Stimulated activated CD8-positive, alpha-beta memory T cell treated with anti-CD3 and anti-CD28 coated beads, Interleukin-4, amount 100 ng/mL, for 4 hours (primary cell): ENCODE data around the gene SLC66A2.

Experiments
- DNase-seq, 2 donors: peaks; one replicate each; pipeline ENCODE4 v3.0.0-alpha.2; 2020; ENCODE audit warnings: low read depth in 2 of 2, low spot score in 1 of 2

SLC66A2 gene

DNA sequence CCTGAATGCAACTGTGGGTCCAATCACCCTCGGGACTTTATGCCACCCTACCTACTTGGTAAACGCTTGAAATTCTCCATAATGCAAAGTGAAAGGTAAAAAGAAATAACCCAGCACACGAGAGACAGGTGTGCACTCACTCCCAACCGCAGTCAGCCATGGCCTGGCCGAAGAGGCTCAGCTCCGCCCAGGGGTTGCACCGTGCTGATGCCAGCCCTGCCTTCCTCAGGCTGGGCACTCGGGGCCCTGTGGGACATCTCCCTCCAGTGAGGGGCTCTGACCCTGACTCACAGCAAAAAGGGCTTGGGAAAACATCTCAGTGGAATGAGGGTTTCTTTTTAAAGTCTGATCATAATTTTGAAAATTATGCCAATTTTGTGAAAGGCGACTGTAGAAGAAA lies 13.3 kb downstream of the SLC66A2 start:
- no peak for DNase-seq

DNA sequence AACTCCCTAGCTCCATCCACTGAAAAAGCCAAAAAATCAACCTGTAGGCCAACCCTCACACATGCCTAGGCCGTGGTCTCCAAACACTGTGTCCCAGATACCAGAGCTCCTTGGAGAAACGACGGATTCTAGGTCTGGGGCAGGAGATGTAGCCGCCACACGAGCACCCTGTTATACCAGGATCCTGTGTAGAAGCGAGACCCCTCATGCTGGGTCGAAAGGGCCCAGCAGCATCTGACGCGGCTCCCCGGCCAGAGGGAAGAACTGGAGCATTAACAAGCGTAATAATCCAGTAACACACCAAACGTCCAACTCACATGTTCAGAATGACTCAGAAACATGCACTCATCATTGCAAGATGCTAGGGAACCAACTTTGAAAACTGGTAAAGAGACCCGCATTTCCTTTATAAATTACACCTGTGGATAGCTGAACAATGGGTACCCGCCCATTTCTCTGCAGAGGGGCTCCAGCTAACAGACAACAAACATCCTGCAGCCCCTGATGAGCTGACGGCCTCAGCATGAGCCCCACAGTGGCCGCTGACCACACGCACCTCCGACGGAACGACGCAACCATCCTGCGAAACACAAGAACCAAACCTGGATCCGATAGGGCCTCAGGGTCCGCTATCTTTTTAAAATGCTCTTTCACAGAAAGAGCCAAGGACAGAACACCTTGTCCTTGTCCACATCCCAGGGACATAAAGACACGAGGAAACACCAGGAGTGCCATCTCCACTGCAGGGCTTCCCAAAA lies 14.2 kb downstream of the SLC66A2 start:
- no peak for DNase-seq

DNA sequence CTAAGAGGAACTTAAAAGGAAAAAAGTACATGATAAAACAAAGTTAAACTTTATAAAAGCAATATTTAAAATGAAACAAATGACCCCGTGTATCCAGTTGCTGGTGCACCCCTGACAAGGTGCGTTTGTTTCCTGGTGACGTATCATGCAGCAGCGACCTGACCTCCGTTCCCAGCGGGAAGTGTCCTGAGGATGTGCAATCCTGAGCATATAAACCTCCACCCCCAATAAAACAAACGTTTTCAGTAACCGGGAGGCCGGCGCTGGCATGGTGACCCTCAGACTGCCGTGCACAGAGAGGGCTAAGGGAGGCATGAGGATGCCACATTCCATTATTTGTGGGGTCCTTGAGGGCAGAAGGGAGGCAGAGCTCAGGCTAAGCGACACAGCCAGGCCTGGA lies 14.8 kb downstream of the SLC66A2 start:
- no peak for DNase-seq

DNA sequence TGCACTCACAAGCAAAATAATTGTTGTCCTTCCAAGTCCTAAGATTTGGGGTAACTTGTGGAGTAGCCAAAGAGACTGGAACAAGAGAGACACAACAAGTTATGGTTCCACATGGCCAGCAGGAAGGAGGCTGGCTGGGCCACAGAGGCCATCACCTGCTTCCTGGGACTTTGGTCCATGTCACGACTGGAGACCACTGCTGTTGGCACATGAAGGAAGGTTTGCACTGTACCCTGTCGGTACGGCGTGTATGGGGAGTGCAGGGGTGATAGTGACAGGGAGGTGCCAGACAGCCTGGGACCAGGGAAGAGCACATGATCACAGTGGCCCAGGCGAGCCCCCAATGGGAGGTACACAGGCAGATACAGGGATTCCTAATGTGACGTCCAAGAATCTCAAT lies 15.5 kb downstream of the SLC66A2 start:
- no peak for DNase-seq

DNA sequence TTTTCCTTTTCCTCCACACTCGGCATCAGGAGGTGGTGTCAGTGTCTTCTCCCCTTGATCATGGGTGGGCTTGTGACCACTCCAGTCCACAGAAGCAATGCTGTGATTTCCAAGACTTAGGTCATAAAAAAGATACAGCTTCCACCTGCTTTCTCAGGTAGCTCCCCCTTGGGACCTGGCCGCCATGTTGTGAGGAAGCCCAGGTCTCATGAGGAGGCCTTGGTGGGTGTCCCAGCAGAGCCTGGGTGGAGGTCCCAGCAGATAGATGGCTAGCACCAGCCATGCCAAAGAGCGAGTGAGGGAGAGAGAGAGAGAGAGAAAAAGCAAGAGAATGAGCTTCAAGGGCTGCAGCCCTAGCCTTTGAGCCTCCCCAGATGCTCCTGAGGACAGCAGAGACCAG lies 16.0 kb downstream of the SLC66A2 start:
- no peak for DNase-seq

DNA sequence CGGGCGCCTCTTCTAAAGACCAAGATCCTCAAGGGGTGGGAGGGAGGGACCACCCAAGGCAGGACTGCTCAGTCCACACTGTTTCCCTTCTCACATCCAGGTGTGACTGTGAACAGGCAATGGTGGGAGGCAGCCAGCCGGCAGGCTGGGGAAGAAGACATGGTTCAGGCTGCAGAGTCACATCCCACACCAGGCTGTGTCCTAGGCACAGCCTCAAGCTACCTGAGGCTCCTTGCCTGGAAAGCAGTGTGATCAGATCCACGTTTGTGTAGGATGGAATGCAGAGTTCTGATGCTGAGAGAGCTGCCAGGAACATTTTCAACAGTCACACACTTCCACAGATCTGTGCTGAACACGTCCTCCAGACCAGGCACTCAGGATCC lies 16.4 kb downstream of the SLC66A2 start:
- DNase-seq, result no peak

DNA sequence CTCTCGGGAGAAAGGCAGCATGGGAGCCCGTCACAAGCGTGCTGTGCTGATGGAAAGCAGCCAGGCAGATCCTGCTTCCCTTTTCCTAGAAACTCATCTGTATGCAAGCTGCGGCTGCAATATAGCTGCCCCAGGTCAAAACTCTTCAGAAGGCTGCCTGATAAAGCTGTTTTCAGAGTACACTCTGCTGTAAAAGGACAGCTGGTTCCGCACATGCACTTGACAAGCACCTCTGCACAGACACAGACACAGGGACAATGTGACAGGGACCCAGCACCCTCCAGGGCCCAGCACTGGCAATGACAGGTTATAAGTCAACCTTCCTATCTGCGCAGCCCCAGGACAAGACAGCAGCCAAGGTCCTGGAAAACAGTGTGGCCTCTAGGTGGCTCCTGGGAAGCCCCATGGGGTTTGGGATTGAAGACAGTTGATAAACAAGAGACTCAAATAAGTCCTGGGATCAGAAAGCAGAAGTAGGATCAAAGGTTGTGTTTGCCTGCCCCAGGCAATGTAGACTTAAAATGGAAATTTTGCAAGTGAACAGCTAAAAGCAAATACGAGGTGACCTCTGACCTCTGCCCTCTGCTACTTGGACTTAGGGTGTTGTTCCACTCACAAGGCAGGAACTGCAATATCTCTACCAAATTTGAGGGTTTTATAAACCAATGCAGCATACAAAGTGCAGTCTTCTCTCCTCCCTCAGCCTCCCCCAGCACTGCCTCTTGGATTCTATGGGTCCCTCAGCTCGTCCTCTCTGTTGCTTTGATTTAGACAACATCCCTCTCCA lies 16.9 kb downstream of the SLC66A2 start:
- no peak for DNase-seq

DNA sequence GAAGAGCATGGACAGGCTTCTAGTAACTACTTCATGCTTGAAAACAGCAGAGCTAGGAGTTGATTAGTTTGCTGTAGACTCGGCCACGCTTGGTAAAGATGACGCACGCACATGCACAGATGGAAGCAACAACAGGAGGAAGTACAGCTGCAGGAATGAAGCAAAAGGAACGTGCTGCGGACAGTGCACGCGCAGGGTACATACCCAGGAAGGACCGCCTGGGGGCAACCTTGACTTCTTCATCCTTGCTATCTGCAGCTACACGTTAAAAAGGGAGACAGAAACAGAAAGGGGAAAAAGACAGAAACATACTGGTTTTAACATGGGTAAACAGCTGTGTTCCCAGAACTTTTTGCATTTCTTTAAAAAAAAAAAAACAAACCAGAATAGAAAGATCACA lies 17.7 kb downstream of the SLC66A2 start:
- no peak for DNase-seq

DNA sequence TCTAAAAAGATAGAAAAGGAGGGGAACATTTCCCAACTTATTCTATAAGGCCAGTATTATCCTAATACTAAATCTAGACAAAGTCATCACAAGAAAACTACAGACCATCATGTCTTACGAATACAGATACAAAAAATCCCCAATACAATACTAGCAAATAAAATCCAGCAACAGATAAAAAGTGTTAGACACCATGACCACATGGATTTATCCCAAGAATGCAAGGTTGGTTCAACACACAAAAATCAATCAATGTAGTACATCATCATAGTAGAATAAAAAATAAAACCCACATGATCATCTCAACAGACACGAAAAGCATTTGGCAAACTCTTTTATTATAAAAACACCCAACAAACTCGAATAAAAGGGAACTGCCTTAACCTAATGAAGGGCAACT lies 18.5 kb downstream of the SLC66A2 start:
- no peak for DNase-seq

DNA sequence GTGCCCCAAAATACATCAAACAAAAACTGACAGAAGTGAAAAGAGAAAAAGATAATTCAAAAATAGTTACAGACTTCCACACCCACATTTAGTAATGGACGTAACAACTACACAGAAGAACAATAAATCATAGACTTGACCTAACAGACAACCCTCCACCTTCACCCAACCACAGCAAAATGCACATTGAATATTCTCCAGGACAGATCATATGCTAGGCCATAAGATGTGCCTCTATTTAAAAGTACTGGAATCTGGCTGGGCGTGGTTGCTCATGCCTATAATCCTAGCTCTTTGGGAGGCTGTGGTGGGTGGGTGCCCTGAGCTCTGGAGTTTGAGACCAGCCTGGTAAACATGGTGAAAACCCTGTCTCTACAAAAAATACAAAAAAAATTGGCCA lies 20.0 kb downstream of the SLC66A2 start:
- DNase-seq, result no peak

DNA sequence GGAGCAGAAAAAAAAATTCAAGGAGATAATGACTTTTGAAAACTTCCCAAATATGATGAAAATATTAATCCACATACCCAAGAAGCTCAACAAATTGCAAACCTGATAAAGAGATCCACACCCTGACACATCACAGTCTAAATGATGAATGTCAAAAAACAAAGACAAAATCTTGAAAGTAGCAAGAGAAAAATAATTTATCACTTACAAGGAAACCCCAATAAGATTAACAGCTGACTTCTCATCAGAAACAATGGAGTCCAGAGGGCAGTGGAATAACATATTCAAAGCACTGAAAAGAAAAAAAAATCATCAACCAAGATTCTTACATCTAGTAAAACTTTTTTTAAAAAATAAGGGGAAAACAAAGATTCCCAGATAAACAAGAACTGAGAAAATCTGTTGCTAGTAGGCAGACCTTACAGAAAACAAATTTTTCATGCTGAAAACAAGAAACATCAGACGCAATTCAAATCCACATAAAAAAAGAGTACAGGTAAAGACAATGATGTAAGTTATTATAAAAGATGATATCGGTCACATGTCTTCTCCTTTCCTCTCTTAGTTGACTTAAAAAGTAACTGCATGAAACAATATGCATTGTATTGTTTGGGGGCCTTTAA lies 21.3 kb downstream of the SLC66A2 start:
- DNase-seq, result no peak

DNA sequence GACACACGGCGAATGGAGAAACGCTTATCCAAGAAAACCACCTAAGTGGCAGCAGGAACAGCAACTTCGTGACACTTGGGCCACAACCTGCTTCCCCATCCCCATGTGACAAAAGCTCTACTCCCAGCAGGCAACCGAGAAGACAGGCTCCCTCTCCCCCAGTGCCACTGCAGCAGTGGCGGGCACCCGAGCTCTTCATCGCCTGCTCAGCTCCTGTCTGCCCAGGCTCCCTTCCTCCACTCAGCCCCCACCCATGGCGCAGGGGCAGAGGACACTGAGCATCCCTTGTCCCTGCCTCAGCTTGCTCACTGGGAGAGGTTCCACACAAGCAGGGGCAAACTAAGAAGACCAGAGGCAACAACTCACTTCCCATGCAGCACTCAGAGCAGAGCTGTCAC lies 22.9 kb downstream of the SLC66A2 start:
- no peak for DNase-seq

DNA sequence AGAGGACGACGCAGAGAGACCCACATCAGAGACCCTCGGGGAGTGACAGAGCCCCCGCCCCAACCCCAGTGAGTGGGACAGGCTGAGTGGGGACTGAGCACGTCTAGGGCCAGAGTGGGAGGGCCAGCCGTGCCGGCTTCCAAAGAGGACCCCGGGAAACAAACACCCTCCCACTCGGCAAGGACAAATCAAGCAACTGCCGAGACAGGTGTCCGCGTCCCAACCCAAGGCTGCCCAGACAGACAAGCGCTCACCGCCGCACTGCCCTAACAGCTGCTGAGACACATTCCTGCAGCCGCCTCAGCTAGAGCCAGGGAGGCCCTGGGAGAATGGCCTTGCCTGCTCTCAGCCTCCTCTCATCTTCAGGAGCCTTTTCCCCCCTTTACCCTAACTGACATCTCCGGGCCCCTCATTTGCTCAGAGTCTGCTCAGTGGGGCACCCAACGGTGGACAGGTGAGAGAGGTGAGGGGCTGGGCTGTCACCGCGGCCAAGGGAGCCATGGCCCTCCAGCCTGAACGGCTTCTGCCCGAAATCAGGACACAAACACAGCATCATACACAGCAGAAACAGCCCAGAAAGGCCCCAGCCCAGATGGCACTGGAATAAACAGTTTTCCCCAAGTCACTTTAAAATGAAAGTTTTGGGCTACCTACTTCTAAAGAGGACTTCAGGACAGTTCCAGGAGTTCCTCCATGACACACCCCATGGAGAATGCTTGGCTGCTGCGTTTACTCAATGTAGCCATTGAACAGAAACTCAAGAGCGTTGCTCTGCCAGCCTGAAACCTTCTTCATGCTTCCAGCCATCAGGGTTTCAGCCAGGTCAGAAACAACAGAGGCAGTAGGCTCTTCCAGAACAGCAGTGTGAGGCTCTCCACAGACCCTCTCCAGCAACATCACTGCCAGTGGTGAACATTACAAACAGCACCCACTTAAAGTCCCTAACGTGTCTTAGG lies 23.6 kb downstream of the SLC66A2 start:
- DNase-seq, result no peak

DNA sequence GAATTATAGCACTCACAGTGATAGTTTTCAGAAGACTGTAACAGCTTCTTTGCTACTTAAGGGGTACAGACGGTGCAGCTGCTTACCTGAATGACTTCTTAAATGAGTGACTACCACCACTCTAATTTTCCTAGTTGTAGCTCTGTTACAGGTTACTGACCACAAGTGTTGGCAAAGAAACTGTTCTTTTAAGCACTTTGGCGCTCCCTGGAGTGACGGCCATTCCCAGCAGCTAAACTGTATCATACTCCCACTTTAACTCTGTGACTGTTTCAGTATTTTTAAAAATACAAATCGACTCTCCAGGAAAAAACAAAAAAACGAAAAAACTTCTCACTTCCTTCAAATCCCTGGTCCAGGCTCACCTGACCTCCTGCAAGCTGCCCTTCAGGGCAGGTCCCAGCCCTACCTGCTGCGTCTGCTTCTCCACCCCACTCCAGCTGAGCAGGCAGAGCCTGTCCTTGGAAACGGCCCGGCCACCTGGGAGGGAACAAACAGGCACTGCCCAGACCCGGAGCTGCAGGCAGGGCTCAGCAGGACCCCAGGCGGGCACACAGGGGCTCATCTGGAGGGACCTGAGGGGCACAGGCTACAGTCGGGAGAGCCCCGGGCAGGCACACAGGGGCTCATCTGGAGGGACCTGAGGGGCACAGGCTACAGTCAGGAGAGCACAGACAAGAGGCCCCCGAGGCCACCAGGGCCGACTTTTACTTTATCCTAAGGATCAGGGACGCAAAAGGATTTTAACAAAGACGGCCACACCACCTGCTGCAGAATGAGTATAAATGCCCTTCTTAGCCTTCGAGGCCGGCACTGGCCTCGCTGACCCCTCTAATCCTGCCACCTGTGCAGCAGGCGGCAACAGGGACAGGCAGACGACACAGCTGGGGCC lies 24.5 kb downstream of the SLC66A2 start:
- DNase-seq, result no peak

DNA sequence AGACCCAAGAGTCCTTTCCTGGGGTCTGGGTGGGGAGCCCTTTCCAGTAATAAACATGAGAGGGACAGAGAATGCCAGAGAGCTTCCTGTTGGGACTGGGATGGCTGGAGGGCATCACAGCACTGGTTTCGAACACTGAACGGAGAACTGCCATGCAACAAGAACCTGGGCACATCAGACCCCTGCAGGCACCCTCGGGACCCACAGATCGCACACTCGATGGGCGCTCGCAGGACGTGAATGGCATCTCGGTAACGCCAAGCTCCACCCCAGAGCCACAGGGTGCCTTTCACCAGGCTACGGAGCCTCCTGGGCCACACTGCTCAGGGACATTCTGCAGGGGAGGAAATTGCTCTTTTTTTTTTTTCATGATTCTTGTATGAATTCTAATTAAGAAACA lies 25.1 kb downstream of the SLC66A2 start:
- no peak for DNase-seq

DNA sequence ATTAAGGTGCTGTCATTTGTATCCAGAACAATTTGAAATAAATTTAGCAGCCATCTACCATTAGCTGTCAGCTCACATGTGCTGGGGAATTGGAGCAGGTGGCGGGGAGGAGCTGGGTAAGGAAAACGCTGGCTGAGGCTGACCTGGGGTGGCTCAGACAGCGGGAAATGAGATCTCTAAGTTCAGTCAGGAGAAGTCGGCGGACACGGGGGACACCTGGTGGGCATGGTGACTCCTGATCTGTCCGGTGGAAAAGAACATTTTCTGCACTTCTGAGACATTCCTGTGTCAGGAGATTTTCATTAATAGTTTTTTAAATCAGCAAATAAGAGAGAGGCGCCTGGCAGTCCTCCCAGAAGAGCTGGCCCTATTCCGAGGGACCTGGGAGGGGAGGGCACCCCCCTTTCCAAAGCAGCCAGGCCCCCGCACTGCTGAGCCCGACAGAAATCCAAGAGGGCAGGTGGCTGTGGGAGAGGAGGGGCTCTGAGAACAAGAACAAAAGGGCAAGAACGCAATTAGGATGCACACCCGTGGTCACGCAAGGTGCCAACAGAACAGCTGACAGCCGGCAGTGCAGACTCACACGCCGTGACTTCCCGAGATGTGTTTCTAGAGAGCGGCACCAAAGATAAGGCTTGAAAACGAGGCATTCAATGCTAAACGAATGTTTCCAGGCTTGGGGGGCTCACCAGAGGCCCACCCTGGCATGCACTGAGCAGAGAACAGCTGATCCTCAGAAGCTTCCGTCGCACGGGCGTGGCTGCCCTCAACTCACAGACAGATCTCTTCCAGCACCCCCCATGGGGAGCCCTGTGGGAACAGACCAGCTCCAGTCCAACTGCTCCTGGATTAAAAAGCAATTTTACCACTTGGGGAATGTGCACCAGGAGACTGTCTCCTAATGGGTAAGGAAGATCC lies 26.4 kb downstream of the SLC66A2 start:
- no peak for DNase-seq

DNA sequence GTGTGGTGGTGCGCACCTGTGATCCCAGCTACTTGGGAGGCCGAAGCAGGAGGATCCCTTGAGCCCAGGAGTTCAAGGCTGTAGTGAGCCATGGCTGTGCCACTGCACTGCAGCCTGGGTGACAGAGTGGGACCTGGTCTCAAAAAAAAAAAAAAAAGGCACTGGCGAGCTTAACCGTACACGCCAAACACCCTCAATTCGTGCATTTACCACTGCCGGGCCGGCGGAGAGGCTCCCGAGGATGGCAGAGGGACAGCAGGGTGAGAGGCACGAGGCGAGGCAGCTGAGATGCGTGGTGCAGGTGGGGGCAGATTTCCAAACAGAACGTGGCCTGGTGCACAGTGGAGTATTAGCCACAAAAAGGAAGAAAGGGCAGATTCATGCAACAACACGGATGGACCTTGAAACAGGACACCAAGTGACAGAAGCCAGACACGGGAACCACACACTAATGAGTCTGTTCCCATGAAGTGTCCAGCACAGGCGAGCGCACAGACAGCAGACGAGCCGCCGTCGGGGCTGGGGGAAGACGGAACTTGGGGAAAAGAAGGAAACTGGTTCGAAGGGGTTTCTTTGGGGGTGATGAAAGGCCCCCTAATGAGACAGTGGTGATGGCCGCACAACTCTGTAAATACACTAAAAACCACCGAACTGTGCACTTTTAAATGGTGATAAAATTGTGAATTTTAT lies 27.4 kb downstream of the SLC66A2 start:
- no peak for DNase-seq

DNA sequence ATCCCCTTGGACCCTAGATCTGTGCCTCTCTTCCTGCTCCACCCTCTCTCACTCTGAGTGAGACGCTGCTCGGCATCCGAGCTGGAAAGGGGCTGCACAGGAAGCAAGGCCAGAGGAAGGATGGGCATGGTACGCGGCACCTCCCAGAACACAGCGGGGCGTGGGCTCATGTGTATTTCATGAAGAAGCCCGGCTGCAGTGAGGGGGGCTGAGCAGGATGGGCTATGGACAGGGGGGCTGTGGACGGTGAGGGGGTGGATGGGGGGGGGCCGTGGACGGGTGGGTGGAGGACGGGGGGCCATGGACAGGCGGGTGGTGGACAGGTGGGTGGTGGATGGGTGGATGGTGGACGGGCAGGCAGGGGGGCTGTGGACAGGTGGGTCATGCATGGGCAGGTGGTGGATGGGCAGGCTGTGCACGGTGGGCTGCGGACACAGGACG lies 28.5 kb downstream of the SLC66A2 start:
- DNase-seq, result no peak
